Globus pallidus (tissue), 1 donor: ENCODE data around the gene PKDCC.
A peak's percentile ranks its signal among the peaks of the same experiment; 100 is the strongest.

ENCODE experiments used
- DNase-seq: peaks from one replicate; pipeline ENCODE4 v3.0.0-alpha.2; 2015; ENCODE audit warnings: low spot score

PKDCC gene, protein sequence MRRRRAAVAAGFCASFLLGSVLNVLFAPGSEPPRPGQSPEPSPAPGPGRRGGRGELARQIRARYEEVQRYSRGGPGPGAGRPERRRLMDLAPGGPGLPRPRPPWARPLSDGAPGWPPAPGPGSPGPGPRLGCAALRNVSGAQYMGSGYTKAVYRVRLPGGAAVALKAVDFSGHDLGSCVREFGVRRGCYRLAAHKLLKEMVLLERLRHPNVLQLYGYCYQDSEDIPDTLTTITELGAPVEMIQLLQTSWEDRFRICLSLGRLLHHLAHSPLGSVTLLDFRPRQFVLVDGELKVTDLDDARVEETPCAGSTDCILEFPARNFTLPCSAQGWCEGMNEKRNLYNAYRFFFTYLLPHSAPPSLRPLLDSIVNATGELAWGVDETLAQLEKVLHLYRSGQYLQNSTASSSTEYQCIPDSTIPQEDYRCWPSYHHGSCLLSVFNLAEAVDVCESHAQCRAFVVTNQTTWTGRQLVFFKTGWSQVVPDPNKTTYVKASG

DNA sequence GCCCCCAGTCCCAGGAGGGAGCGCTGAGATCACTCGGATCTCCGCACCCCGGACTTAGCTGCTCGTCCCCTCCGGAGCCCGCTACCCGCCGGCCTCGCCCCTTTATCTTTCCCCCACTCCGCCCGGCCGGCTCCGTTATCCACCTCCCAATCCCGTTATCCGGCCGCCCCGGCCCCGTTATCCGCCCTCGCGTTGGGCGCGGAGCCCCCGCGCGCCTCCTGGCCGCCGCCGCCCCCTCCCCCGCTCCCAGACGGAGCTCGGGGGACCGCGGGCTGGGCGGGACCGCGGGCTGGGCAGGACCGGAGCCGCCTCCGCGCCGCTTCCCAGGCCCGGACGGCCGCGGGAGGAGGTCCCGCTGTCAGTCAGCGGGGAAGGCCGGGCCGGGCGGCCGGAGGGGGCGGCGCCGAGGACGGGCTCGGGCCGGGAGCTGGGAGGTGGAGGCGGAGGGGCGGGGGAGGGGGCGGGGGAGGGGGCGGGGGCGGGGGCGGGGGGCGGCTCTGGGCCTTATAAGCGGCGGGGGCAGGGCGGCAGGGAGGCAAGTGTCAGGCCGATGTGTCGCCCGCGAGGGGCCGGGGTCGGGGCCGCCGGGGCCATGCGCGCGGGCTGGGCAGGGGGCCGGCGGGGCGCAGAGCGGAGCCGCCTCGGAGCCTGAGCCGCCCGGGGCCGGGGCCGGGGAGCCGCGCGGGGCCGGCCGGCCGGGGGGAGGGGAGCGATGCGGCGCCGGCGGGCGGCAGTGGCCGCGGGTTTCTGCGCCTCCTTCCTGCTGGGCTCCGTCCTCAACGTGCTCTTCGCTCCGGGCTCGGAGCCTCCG is at the start of gene PKDCC:
PKDCC (plus strand) TSS at position 534 of the 811 bp plus-strand sequence; CDS start at position 713, 179 bp downstream.
- peak; percentile 78 for DNase-seq

- no peak for DNase-seq
Observed at GRCh38 chr2:41998186-41999127, 49.4 kb upstream of the PKDCC start.

- no peak for DNase-seq
Observed at GRCh38 chr2:41999128-41999480, 48.7 kb upstream of the PKDCC start.

DNA sequence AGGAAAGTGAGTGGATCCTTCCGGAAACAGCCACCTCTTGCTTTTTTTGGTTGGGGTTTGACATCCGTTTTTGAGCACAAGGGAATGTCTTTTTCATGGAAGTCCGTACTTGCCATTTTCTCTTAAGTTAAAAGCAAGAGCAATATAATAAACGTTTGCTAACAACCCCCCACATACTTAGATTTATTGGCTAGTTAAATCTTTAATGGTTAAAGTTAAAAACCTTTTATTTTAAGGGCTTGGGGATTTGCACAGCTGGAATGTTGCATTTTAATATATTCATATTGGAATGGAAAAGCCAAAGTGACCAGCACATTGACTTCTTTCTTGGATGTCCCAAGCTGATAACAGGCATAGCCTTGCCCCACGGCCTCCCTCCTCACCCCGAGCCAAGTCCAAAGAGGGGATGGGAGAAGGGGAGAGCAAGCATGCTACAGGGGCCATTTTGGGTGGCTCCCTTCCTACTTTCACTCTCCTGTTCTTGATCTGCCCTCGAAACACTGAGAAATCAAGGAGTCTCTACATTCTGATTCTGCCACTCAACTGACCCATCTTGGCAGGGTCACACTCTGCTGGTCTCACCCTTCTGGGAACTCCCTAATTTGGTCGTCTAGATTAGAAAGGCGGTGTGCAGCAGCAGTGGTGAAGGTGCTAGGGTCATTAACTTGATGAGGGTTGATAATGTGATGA is 48.1 kb upstream of the PKDCC start:
- no peak for DNase-seq

- no peak for DNase-seq
Observed at GRCh38 chr2:42001711-42002201, 46.1 kb upstream of the PKDCC start.

DNA sequence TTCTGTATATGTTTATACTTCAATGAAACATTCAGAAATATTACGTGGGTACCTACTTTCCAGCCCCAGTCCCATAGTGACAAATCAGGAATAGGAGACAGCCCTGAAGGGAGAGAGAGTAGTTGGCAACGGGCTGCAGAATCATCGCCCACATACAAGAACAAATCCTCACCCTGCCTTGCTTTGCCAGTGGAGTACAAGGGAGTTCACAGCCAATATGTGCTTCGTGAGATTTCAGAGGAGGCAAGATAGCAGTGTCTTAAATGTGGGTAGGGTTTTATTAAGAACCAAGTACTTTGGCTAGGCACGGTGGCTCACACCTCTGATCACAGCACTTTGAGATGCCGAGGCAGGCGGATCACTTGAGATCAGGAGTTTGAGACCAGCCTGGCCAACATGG is 40.3 kb upstream of the PKDCC start:
- DNase-seq = no peak

DNA sequence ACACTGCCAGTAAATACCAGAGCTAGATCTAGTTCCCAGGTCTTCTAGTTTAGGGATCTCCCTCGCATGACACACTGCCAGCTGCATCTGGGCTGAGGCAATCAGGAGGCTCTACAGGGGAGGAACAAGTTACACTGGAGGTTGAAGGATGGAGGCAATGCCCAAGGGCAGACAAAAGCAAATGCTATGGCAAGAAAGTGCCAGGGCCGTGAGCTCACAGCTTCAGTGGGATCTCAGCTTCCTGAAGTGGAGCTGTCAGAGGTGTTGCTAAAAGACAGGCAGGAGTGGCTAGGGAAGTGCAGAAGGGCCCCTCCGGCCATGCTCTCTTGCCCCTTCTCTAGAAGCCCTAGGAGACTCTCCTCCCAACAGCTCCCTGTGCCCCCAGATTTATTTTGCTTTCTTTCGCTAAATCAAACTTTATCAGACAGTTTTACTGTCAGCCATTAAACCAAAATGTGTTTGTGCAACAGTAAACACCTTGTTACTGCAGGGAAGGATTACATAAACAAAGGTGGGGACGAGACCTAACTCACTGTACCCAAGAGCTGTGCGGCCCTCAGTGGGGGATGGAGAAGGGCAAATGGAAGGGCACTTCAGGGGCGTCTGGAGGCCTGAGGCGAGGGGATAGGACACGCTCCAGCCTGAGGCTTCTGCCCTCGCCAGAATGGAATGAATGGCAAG is 39.4 kb upstream of the PKDCC start:
- DNase-seq = no peak

DNA sequence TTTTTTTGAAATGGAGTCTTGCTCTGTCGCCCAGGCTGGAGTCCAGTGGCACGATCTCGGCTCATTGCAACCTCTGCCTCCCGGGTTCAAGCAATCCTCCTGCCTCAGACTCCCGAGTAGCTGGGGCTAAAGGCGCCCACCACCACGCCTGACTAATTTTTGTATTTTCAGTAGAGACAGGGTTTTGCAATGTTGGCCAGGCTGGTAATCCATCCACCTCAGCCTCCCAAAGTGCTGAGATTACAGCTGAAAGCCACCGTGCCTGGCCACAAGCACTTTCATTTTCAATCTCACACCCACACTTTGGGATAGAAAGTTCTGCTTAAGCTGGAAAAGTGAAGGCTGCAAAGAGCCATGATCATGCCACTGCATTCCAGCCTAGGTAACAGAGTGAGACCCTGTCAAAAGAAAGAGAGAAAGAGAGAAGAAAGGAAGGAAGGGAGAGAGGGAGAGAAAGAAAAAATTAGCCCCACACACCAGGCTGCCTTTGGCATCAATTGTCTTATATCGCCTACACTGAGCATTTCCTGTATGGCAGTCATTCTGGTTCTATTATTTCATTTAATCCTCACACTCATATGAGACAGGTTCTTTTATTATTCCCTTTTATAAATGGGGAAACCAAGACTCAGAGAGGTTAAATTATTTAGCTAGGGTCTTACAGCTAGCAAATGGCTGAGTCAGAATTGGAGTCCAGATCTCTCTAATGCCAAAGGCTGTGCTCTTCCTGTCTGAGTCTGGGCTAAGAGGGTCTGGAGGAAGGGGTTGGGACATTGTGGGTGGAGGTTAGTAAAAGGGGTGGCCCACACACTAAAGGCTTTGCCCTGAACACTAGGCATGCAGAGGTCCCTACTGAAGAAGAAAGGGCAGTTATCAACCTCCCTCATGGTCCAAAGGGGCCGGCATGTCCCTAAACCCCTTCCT is 37.9 kb upstream of the PKDCC start:
- DNase-seq = no peak

DNA sequence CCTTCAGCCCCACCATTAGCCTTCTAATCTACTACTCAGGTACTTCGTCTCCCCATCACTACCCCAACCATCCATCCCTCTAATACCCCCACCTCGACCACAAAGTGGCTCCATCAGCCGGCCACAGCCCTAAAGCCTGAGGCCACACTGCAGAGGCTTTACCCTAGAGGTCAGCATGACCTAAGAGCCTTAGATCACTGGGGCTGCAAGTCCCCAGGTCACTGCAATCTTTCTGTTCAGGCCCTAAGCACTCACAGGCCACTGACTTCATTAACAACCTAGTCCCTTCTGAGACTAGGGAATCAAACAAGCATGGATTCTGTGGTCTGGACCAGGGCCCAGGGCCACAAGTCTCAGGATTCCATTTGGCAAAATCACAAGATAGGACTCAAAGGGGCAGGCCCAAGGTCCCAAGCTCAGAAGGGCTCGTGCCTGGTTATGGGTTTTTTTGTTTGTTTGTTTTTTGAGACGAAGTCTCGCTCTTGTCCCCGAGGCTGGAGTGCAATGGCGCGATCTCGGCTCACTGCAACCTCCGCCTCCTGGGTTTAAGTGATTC is 37.0 kb upstream of the PKDCC start:
- no peak for DNase-seq

GRCh38 chr2:42012137-42012536 is 35.7 kb upstream of the PKDCC start:
- no peak for DNase-seq

DNA sequence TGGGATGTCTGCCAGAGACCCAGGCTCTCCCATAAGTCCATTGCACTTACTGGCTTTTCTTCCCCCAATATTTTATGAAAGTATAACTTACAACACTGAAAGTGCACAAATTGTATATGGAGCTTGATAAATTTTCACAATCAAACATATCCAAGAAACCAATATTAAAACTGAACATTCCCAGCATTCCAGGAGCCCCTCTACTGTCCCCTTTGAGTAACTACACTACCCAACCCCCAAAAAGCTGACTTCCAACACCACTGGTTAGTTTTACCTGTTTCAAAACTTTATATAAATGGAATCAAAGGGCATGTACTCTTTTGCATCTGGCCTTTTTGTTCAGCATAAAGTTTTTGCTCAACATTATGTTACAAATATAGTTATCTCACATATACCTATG is 35.2 kb upstream of the PKDCC start:
- DNase-seq = no peak

DNA sequence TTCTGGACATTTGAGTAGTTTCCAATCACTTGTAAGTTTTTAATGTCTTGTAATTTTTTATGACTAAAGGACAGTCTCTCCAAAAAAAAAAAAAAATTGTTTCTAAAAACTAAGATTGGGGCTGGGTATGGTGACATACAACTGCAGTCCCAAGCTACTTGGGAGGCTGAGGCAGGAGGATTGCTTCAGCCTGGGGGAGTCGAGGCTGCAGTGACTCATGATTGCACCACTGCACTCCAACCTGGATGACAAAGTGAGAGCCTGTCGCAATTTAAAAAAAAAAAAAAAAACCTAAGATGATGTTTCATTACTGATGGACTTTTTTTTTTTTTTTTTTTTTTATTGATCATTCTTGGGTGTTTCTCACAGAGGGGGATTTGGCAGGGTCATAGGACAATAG is 34.4 kb upstream of the PKDCC start:
- no peak for DNase-seq

DNA sequence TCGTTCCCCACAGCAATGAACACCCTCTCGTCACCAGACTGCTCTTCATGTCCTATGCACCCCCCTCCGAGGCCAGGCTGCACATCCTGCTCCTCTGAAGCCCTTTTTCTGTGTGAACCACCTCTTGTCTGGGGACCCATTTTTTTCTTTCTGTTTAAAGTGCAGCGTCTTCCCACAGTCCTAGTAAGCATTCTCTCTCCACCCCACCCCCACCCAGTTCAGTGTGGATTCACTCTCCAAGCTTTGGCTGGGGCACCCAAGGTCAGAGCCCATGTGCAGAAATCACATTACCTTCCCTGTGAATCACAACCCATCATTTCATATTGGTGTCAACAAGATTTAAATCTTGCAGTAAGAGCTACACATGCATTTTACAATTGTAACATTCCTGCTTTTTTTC is 26.4 kb upstream of the PKDCC start:
- no peak for DNase-seq

- no peak for DNase-seq
Observed at GRCh38 chr2:42025151-42025582, 22.7 kb upstream of the PKDCC start.

- no peak for DNase-seq
Observed at GRCh38 chr2:42026272-42026671, 21.5 kb upstream of the PKDCC start.

- peak; percentile 26 for DNase-seq
Observed at GRCh38 chr2:42028571-42029148, 19.2 kb upstream of the PKDCC start.

DNA sequence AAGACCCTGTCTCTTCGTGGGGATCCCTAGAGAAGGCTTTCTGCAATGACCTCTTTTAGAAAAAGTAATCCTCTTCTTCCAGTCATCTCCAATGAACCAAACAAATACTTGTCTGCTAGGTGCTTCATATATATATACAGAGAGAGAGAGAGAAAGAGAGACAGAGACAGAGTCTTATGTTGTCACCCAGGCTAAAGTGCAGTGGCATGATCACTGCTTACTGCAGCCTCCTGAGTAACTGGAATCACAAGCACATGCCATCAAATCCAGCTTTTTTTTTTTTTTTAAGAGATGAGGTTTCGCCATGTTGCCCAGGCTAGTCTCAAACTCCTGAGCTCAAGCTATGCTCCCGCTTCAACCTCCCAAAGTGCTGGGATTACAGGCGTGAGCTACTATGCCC is 18.6 kb upstream of the PKDCC start:
- DNase-seq = no peak

- DNase-seq = no peak
Observed at GRCh38 chr2:42029639-42030199, 18.1 kb upstream of the PKDCC start.
